Cardiac muscle cell (in vitro differentiated cells and primary cell): Measurements from ENCODE around the gene NTNG1. TPM values are rescaled to one million over a fixed set of nuclear protein-coding genes. Genes with fewer than 3 reads are reported as not detected.

Source experiments
- DNase-seq, 2 donors: peaks; one replicate each; pipeline versions ENCODE4 v3.0.0 to v3.0.0-alpha.2; 2010 to 2017; ENCODE audit warnings: low read depth in 1 of 2, low spot score in 1 of 2
- H3K27ac ChIP-seq: fragments of 200-600 bp; sonication (generic); 2 replicates; pipeline ENCODE4 v1.5.1; 2016
- H3K27me3 ChIP-seq: fragments of 200-600 bp; sonication (generic); 2 replicates; pipeline ENCODE4 v1.6.0; 2016; ENCODE audit warnings: control low read depth
- H3K36me3 ChIP-seq: fragments of 200-600 bp; sonication (generic); 2 replicates; pipeline ENCODE4 v1.5.1; 2016; ENCODE audit warnings: control low read depth
- H3K4me1 ChIP-seq: fragments of 200-600 bp; sonication (generic); 2 replicates; pipeline ENCODE4 v1.8.1; 2017; ENCODE audit warnings: low read depth, mild to moderate bottlenecking, mixed run types
- H3K4me3 ChIP-seq: fragments of 200-600 bp; sonication (generic); 2 replicates; pipeline ENCODE4 v1.5.1; 2016; ENCODE audit warnings: mild to moderate bottlenecking
- H3K9me3 ChIP-seq: fragments of 200-600 bp; sonication (generic); 2 replicates; pipeline ENCODE4 v1.5.1; 2017; ENCODE audit warnings: low read depth, mild to moderate bottlenecking, control low read depth
- CTCF ChIP-seq: IDR thresholded peaks from 2 replicates; pipeline ENCODE4 v1.5.1; 2012; ENCODE audit warnings: low read depth, mild to moderate bottlenecking, low read length
- polyA plus RNA-seq: library from polyadenylated mRNA; unstranded; fragments of >200 nt; fragmentation: Nextera tagmentation; extraction: Ambion mirVana; gene quantifications from 2 replicates; pipeline ENCODE4 v1.2.1, GENCODE V29; 2016
- total RNA-seq: library from RNA; depleted of rRNA; stranded (reverse); fragments of >200 nt; gene quantifications from 2 replicates; pipeline ENCODE4 v1.2.3, GENCODE V29; 2016

The NTNG1 gene
- total and polyA plus RNA-seq, 2 experiments from 2014 or later: 0.12 TPM; not detected in 1

DNA sequence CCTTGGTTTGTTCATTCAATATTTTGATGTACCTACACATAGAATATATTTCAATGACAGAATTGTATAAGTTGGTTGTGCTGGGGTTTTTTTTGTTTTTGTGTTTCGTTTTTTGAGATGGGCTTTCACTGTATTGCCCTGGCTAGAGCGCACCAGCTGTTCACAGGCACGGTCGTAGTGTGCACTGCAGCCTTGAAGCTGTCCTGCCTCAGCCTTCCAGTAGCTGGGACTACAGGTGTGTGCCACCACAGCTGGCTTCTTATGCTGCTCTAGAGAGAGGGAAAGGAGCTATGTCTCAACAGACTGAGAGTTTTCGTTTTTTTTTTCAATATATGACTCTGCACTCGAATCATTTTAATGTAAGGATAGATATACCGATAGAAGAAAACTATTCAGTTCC, 102.6 kb downstream of the NTNG1 start:
- Histone ChIP-seq H3K36me3 (no peaks in the 10 kb centered on the region), H3K9me3 (no peaks in the 10 kb centered on the region), H3K4me1 (peaks cover 7% of the 10 kb centered on the region), H3K27ac (no peak overlapping the region), H3K4me3 (no peak overlapping the region), H3K27me3 (no peaks in the 10 kb centered on the region)
- no peak for TF ChIP-seq CTCF
- DNase-seq: no peak

DNA sequence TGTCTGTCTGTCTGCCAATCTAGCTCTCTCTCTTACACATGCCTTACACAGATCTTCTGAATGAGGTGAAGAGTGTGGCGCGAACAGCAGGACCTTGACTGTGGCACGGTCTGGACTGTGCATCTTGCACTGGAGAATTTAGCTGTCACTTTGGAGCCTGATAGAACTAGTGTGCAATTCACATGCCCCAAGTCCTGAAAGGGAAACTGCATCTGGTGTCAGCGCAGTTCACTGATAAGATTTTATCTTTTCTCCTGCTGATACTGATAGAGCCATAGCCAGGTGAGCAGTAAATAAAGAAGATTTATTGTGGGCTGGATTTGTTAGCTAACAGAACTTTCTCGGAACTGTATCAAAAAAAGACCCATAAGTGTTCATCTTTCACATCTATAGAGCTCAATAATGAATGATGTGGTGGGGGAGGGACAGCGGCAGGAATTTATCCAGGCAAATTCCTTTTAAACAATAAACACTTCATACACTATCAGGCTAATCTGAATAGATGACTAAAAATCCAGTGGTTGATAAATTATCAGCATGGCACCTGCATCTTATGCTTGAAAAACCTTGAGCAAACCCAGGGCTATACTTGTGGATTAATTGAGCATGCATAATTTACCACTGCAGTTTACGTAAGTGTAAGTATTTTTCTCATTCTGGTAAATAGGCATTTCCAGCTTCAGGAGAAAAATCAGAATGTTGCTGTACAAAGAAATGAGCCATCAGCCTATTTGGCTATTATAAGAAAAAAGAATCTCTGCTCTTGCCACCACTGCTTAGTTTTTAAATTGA, 104.1 kb downstream of the NTNG1 start:
- H3K27ac ChIP-seq: no peak overlapping the region
- H3K4me3 ChIP-seq: no peak overlapping the region
- no peaks in the 10 kb centered on the region for H3K9me3 ChIP-seq
- H3K36me3 ChIP-seq: no peaks in the 10 kb centered on the region
- peak in 1 of 2 donors; percentile 11 for DNase-seq
- peaks cover 7% of the 10 kb centered on the region for H3K4me1 ChIP-seq
- TF ChIP-seq CTCF: no peak
- no peaks in the 10 kb centered on the region for H3K27me3 ChIP-seq

GRCh38 chr1:107246775-107247345, 106.0 kb downstream of the NTNG1 start:
- no peak overlapping the region for H3K4me3 ChIP-seq
- no peak overlapping the region for H3K27ac ChIP-seq
- H3K27me3 ChIP-seq: no peaks in the 10 kb centered on the region
- no peak for DNase-seq
- no peaks in the 10 kb centered on the region for H3K36me3 ChIP-seq
- peaks cover 7% of the 10 kb centered on the region for H3K4me1 ChIP-seq
- no peaks in the 10 kb centered on the region for H3K9me3 ChIP-seq
- TF ChIP-seq CTCF: no peak

DNA sequence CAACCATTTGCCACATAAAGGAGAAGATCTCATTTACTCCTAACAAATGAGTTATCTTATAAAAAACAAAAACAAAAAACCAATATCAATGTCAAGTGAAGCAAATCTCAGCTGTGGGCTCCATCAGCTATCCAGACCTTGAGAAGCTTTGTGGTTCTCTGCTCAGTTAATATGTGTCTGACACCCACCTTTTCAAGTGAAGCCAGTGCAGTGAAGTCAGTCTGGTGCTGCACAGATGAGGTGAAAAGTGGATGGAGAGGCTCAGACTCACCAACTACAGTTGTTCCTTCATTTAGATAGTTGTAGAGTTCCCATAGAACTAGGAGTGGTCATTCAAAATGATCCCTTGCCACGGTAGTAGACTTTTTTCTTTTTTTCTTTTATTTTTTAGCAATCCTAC, 106.8 kb downstream of the NTNG1 start:
- H3K9me3 ChIP-seq: no peaks in the 10 kb centered on the region
- H3K27me3 ChIP-seq: no peaks in the 10 kb centered on the region
- no peak overlapping the region for H3K27ac ChIP-seq
- H3K4me3 ChIP-seq: no peak overlapping the region
- peaks cover 7% of the 10 kb centered on the region for H3K4me1 ChIP-seq
- no peaks in the 10 kb centered on the region for H3K36me3 ChIP-seq
- TF ChIP-seq CTCF: no peak
- no peak for DNase-seq

GRCh38 chr1:107250169-107250568, 109.3 kb downstream of the NTNG1 start:
- Histone ChIP-seq H3K36me3 (no peaks in the 10 kb centered on the region), H3K27me3 (no peaks in the 10 kb centered on the region), H3K4me3 (no peak overlapping the region), H3K4me1 (no peaks in the 10 kb centered on the region), H3K9me3 (no peaks in the 10 kb centered on the region), H3K27ac (no peak overlapping the region)
- no peak for TF ChIP-seq CTCF
- DNase-seq: no peak
